ENCODE data around the gene ZNF501. TPM values are rescaled to one million over a fixed set of nuclear protein-coding genes. Genes with fewer than 3 reads are reported as not detected.

The ZNF501 gene
- total and polyA plus RNA-seq, 2 of the 13 experiments (the other 11 are each of a cell fraction or from before 2014, with no cell fraction given): 2.4 to 2.8 TPM

DNA sequence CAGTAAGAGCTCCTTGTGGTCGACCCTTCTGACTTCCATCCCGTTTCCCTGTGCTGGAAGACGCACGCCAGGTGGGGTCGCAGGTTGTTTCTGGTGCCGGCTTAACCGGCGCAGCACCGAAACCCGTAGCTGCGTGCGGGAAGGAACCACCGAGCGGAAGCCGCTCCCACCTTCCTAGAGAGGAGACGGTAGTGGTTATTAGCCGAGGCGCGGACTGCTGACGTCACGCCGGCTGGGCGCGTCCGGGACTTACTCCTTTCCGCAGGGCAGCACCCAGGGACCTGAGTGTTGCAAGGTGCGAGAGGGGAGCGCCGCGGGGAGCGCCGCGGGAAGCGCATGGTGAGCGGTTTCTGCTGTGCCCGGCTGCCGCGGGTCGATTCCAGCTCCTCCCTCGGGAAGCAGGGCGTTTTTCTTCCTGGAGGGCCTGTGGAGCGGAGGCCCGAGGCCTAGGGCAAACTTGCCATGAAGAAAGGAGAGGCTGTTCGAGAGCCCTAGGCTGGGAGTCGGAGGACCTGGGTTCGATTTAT lies at the start of gene ZNF501 (continued):
- TF ChIP-seq, protein P1, sequence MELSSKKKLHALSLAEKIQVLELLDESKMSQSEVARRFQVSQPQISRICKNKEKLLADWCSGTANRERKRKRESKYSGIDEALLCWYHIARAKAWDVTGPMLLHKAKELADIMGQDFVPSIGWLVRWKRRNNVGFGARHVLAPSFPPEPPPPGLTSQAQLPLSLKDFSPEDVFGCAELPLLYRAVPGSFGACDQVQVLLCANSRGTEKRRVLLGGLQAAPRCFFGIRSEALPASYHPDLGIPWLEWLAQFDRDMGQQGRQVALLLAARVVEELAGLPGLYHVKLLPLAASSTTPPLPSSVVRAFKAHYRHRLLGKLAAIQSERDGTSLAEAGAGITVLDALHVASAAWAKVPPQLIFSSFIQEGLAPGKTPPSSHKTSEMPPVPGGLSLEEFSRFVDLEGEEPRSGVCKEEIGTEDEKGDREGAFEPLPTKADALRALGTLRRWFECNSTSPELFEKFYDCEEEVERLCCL (CRISPR knock-in tag; IDR thresholded peaks at IDR 0.05; ENCODE audit: borderline replicate concordance): no peak
- TF ChIP-seq ZNF775 (CRISPR knock-in tag; IDR thresholded peaks at IDR 0.05; ENCODE audit: borderline replicate concordance): no peak
- TF ChIP-seq RARA (CRISPR knock-in tag; IDR thresholded peaks at IDR 0.05): peak; percentile 44
- TF ChIP-seq NFKB2 (CRISPR knock-in tag; IDR thresholded peaks at IDR 0.05; ENCODE audit: borderline replicate concordance): peak; percentile 80; the same call in 1 of the 2 replicates
- TF ChIP-seq SALL1 (CRISPR knock-in tag; IDR thresholded peaks at IDR 0.05): peak; percentile 80
- TF ChIP-seq MAFG (CRISPR knock-in tag; IDR thresholded peaks at IDR 0.05): no peak
- TF ChIP-seq FIP1L1 (IDR thresholded peaks at IDR 0.05; ENCODE audit: borderline replicate concordance, insufficient read depth, low read depth, low read length): no peak
- peak; percentile 84 for TF ChIP-seq SP4 (CRISPR knock-in tag; IDR thresholded peaks at IDR 0.05)
- peak; percentile 92 for TF ChIP-seq RFXAP (CRISPR knock-in tag; IDR thresholded peaks at IDR 0.05; ENCODE audit: borderline replicate concordance)
- TF ChIP-seq, protein P2, sequence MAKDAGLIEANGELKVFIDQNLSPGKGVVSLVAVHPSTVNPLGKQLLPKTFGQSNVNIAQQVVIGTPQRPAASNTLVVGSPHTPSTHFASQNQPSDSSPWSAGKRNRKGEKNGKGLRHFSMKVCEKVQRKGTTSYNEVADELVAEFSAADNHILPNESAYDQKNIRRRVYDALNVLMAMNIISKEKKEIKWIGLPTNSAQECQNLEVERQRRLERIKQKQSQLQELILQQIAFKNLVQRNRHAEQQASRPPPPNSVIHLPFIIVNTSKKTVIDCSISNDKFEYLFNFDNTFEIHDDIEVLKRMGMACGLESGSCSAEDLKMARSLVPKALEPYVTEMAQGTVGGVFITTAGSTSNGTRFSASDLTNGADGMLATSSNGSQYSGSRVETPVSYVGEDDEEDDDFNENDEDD (CRISPR knock-in tag; IDR thresholded peaks at IDR 0.05; ENCODE audit: borderline replicate concordance): peak; percentile 93
- no peak for TF ChIP-seq DNMT3B (CRISPR knock-in tag; conservative IDR thresholded peaks at IDR 0.05)
- TF ChIP-seq ZNF577 (CRISPR knock-in tag; IDR thresholded peaks at IDR 0.05; ENCODE audit: borderline replicate concordance, low read depth): no peak
- TF ChIP-seq NPAS2 (CRISPR knock-in tag; IDR thresholded peaks at IDR 0.05; ENCODE audit: borderline replicate concordance): no peak
- TF ChIP-seq ZBTB8A (CRISPR knock-in tag; IDR thresholded peaks at IDR 0.05; ENCODE audit: borderline replicate concordance, low read depth): no peak
- TF ChIP-seq, protein P3, sequence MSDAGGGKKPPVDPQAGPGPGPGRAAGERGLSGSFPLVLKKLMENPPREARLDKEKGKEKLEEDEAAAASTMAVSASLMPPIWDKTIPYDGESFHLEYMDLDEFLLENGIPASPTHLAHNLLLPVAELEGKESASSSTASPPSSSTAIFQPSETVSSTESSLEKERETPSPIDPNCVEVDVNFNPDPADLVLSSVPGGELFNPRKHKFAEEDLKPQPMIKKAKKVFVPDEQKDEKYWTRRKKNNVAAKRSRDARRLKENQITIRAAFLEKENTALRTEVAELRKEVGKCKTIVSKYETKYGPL (CRISPR knock-in tag; IDR thresholded peaks at IDR 0.05): no peak
- no peak for TF ChIP-seq ZNF468 (CRISPR knock-in tag; IDR thresholded peaks at IDR 0.05)
- TF ChIP-seq ZNF234 (CRISPR knock-in tag; conservative IDR thresholded peaks at IDR 0.05): no peak
- peak; percentile 91; the same call in 1 of the 2 replicates for TF ChIP-seq ZNF614 (CRISPR knock-in tag; IDR thresholded peaks at IDR 0.05; ENCODE audit: borderline replicate concordance)
- TF ChIP-seq ZNF350 (CRISPR knock-in tag; IDR thresholded peaks at IDR 0.05; ENCODE audit: borderline replicate concordance, low read depth): peak; percentile 89
- TF ChIP-seq ZNF562 (CRISPR knock-in tag; IDR thresholded peaks at IDR 0.05; ENCODE audit: borderline replicate concordance): no peak
- peak; percentile 75; the same call in 1 of the 2 replicates for TF ChIP-seq SALL2 (CRISPR knock-in tag; IDR thresholded peaks at IDR 0.05)
- TF ChIP-seq, protein P4, sequence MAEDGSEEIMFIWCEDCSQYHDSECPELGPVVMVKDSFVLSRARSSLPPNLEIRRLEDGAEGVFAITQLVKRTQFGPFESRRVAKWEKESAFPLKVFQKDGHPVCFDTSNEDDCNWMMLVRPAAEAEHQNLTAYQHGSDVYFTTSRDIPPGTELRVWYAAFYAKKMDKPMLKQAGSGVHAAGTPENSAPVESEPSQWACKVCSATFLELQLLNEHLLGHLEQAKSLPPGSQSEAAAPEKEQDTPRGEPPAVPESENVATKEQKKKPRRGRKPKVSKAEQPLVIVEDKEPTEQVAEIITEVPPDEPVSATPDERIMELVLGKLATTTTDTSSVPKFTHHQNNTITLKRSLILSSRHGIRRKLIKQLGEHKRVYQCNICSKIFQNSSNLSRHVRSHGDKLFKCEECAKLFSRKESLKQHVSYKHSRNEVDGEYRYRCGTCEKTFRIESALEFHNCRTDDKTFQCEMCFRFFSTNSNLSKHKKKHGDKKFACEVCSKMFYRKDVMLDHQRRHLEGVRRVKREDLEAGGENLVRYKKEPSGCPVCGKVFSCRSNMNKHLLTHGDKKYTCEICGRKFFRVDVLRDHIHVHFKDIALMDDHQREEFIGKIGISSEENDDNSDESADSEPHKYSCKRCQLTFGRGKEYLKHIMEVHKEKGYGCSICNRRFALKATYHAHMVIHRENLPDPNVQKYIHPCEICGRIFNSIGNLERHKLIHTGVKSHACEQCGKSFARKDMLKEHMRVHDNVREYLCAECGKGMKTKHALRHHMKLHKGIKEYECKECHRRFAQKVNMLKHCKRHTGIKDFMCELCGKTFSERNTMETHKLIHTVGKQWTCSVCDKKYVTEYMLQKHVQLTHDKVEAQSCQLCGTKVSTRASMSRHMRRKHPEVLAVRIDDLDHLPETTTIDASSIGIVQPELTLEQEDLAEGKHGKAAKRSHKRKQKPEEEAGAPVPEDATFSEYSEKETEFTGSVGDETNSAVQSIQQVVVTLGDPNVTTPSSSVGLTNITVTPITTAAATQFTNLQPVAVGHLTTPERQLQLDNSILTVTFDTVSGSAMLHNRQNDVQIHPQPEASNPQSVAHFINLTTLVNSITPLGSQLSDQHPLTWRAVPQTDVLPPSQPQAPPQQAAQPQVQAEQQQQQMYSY (CRISPR knock-in tag; IDR thresholded peaks at IDR 0.05): 0 out of 2 replicates have a peak, but pooled peaks have one; percentile 21
- no peak for TF ChIP-seq HOXA7 (CRISPR knock-in tag; IDR thresholded peaks at IDR 0.05)
- peak; percentile 93 for TF ChIP-seq ZNF781 (CRISPR knock-in tag; IDR thresholded peaks at IDR 0.05; ENCODE audit: borderline replicate concordance, not compliant biosample characterization)

All from HepG2 (cell line).